Left lung (tissue), 10 donors: ENCODE measurements around the gene MET. TPM values are rescaled to one million over a fixed set of nuclear protein-coding genes. Genes with fewer than 3 reads are reported as not detected.

Experiments used
- ATAC-seq: fragments of 200-7000 bp; cut with Tn5 transposase; one replicate; pipeline ENCODE4 v1.9.1; 2020; ENCODE audit warnings: moderate library complexity
- DNase-seq, 4 donors: peaks; one replicate each; pipeline ENCODE4 v3.0.0-alpha.2; 2013 to 2020
- H3K27ac ChIP-seq, 2 donors: fragments of 200-600 bp; sonication (generic) in 1 of 2; one replicate each; pipeline versions ENCODE4 v1.5.0 to v1.8.0; 2020 to 2021
- H3K27me3 ChIP-seq, 2 donors: fragments of 200-600 bp; sonication (generic) in 1 of 2; one replicate each; pipeline versions ENCODE4 v1.5.0 to v1.8.0; 2020 to 2021
- H3K36me3 ChIP-seq, 2 donors: fragments of 200-600 bp; sonication (generic) in 1 of 2; one replicate each; pipeline versions ENCODE4 v1.5.0 to v1.8.0; 2020 to 2021
- H3K4me1 ChIP-seq, 2 donors: fragments of 200-600 bp; one replicate each; pipeline ENCODE4 v1.8.0; 2021
- H3K4me3 ChIP-seq, 2 donors: fragments of 200-600 bp; sonication (generic) in 1 of 2; one replicate each; pipeline versions ENCODE4 v1.5.0 to v1.8.0; 2020 to 2021; ENCODE audit warnings: mild to moderate bottlenecking in 1 of 2
- H3K9me3 ChIP-seq, 2 donors: fragments of 200-600 bp; sonication (generic) in 1 of 2; one replicate each; pipeline versions ENCODE4 v1.5.0 to v1.8.0; 2020 to 2021
- CTCF ChIP-seq, 2 donors: fragments of 200-600 bp; sonication (generic) in 1 of 2; IDR thresholded peaks; one replicate each; pipeline versions ENCODE4 v1.5.0 to v1.8.0; 2021; ENCODE audit warnings: antibody characterized with exemption in 2 of 2
- intact Hi-C, 2 donors: fragments of 100-400 bp; cut with DNase I; formaldehyde crosslinking; loops; one replicate each; pipeline versions ENCODE4 v1.11.2 to v1.14.2; 2022
- polyA plus RNA-seq, 6 donors: library from polyadenylated mRNA; unstranded; fragments of 120-200 nt; gene quantifications; one replicate each; pipeline ENCODE4 v1.2.1, GENCODE V29; 2013; ENCODE audit not compliant: insufficient read length in 6 of 6
- total RNA-seq, 2 donors: library from RNA; stranded (reverse); fragmentation: NEBNext Ultra II Directional; extraction: Animal tissue kit (Norgen Biotek cat#: 25700); gene quantifications; one replicate each; pipeline ENCODE4 v1.2.1, GENCODE V29; 2021
- donor health status: DM: no; HTN: yes; CAD: no.
- donor health status: DM: no; HTN: no; CAD: no.

MET gene
- total and polyA plus RNA-seq, 8 donors = 24.7 to 89.3 (median 32.1) TPM

- Histone ChIP-seq H3K9me3 (no peaks in the 10 kb centered on the region), H3K4me1 (peaks cover 0 to 7% of the 10 kb centered on the region in 2 donors), H3K36me3 (peaks cover 0 to 7% of the 10 kb centered on the region in 2 donors), H3K4me3 (no peak overlapping the region), H3K27me3 (no peaks in the 10 kb centered on the region), H3K27ac (no peak overlapping the region)
- intact Hi-C loops = no loop called here
- ATAC-seq (no peak), DNase-seq (no peak)
- TF ChIP-seq CTCF (IDR thresholded peaks at IDR 0.05) = no peak
Observed at GRCh38 chr7:116792813-116793212, 120.8 kb downstream of the MET start.

DNA sequence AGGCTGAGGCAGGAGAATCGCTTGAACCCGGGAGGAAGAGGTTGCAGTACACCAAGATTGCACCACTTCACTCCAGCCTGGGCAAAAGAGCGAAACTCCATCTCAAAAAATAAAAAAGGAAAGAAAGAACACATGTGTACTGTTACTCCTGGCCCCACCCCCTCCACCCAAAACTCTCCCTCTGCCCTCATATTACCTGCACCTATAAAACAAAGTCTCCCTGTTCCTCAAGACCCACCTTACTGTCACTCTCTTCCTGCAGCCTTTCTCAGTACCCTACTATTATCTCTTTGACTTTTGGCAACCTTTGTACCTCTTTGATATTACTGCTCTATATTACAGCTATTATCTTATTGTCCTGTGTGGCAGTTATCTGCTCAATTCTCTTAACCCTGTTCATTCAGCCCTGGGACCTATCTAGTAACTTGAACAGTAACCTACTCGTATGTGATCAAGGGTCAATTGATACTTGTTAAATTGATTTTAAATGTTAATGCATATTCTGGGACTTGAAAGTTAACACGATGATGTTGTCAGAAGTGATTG lies 121.9 kb downstream of the MET start:
- no peak for ATAC-seq
- intact Hi-C loops = no loop called here
- no peak overlapping the region for H3K4me3 ChIP-seq

GRCh38 chr7:116796471-116796870 lies 124.5 kb downstream of the MET start:
- ATAC-seq (no peak), DNase-seq (no peak)
- H3K4me3 ChIP-seq = no peak overlapping the region
- TF ChIP-seq CTCF (IDR thresholded peaks at IDR 0.05) = no peak
- H3K9me3 ChIP-seq = no peaks in the 10 kb centered on the region
- no peak overlapping the region for H3K27ac ChIP-seq
- peaks cover 0 to 7% of the 10 kb centered on the region in 2 donors for H3K36me3 ChIP-seq
- no peaks in the 10 kb centered on the region for H3K4me1 ChIP-seq
- intact Hi-C loops = no loop called here
- no peaks in the 10 kb centered on the region for H3K27me3 ChIP-seq

More for the DNA sequence above, 121.9 kb downstream of the MET start:
- DNase-seq = no peak
- Histone ChIP-seq H3K36me3 (peaks cover 0 to 7% of the 10 kb centered on the region in 2 donors), H3K9me3 (no peaks in the 10 kb centered on the region), H3K27me3 (no peaks in the 10 kb centered on the region), H3K27ac (no peak overlapping the region), H3K4me1 (peaks cover 0 to 5% of the 10 kb centered on the region in 2 donors)
- no peak for TF ChIP-seq CTCF (IDR thresholded peaks at IDR 0.05)

GRCh38 chr7:116797612-116798011 lies 125.6 kb downstream of the MET start:
- Histone ChIP-seq H3K9me3 (no peaks in the 10 kb centered on the region), H3K4me1 (peaks cover 0 to 2% of the 10 kb centered on the region in 2 donors), H3K27ac (no peak overlapping the region), H3K4me3 (no peak overlapping the region), H3K27me3 (no peaks in the 10 kb centered on the region), H3K36me3 (peaks cover 0 to 7% of the 10 kb centered on the region in 2 donors)
- intact Hi-C loops = no loop called here
- ATAC-seq = no peak
- no peak for TF ChIP-seq CTCF (IDR thresholded peaks at IDR 0.05)
- DNase-seq = no peak

- ATAC-seq (no peak), DNase-seq (no peak)
- Histone ChIP-seq H3K27me3 (no peaks in the 10 kb centered on the region), H3K27ac (no peak overlapping the region), H3K4me1 (peaks cover 0 to 5% of the 10 kb centered on the region in 2 donors), H3K9me3 (no peaks in the 10 kb centered on the region), H3K4me3 (no peak overlapping the region), H3K36me3 (peaks cover 0 to 7% of the 10 kb centered on the region in 2 donors)
- TF ChIP-seq CTCF (IDR thresholded peaks at IDR 0.05) = no peak
- intact Hi-C loops = no loop called here
Observed at GRCh38 chr7:116798232-116798631, 126.2 kb downstream of the MET start.
